Measurements from ENCODE around the gene CHMP5.

CHMP5 gene

GRCh38 chr9:33264473-33265177 is at the start of gene CHMP5, which contains the start of gene BAG1:
CHMP5 (plus strand) TSS chr9:33265049; CDS start chr9:33265079, 30 bp downstream.
BAG1 (minus strand) TSS chr9:33264708.
- DNase-seq, result peak; percentile 99

GRCh38 chr9:33220681-33221567 is 43.9 kb upstream of the CHMP5 start:
- DNase-seq, result no peak

- DNase-seq, result no peak
These were observed 43.3 kb upstream of the CHMP5 start for GRCh38 chr9:33221568-33221884.

GRCh38 chr9:33222031-33222430 is 42.8 kb upstream of the CHMP5 start:
- no peak for DNase-seq

GRCh38 chr9:33223696-33224095 is 41.2 kb upstream of the CHMP5 start:
- DNase-seq, result no peak

- peak; percentile 52 for DNase-seq
These were observed 39.3 kb upstream of the CHMP5 start for GRCh38 chr9:33225319-33226147.

DNA sequence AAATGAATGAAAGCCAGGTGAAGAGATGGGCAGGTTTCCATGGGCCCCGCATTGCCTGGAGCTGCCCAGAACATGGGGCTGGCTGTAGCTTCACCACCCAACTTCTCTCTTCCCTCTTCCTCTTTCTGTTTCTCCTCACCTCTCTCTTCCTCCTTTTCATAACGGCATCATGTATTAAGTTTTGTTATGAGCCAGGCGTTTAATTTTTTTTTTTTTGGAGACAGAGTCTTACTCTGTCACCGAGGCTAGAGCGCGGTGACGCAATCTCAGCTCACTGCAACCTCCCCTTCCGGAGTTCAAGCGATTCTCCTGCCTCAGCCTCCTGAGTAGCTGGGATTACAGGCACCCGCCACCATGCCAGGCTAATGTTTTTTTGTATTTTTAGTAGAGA is 37.8 kb upstream of the CHMP5 start:
- DNase-seq, result peak; percentile 67

DNA sequence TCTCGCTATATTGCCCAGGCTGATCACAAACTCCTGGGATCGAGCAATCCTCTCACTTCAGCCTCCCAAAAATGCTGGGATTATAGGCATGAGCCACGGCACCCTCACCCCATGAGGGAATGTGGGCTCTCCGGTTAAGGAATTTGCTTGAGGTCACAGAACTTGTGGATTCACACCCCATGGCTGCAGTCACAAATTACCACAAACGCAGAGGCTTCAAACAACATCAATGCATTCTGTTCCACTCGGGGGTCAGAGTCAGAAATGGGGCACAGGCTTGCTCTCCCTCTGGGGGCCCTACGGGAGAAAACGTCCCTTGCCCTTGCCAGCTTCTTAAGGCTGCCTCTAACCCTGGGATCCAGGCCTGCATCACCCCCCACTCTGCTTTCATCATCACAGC is 37.1 kb upstream of the CHMP5 start:
- DNase-seq, result no peak

DNA sequence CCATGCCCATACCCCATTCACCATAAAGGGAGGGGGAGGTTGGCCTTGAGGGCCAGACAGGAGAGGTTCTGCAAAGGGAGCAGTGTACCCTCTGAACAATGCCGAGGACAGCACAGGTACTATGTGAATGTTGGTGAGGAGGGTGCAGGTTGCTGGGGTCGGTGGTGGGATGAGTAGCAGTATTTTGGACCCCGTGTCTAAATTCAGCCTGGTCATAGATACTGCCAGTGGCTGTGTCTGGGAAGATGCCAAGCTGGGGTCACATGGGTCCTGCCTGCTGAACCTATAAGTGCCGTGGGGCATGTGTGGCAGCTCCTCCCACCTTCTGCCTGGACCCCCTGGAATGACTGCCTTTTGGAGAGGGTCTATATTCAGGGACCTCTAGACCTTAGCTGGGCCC is 36.2 kb upstream of the CHMP5 start:
- no peak for DNase-seq

GRCh38 chr9:33229359-33230114 is 35.3 kb upstream of the CHMP5 start:
- DNase-seq, result no peak

DNA sequence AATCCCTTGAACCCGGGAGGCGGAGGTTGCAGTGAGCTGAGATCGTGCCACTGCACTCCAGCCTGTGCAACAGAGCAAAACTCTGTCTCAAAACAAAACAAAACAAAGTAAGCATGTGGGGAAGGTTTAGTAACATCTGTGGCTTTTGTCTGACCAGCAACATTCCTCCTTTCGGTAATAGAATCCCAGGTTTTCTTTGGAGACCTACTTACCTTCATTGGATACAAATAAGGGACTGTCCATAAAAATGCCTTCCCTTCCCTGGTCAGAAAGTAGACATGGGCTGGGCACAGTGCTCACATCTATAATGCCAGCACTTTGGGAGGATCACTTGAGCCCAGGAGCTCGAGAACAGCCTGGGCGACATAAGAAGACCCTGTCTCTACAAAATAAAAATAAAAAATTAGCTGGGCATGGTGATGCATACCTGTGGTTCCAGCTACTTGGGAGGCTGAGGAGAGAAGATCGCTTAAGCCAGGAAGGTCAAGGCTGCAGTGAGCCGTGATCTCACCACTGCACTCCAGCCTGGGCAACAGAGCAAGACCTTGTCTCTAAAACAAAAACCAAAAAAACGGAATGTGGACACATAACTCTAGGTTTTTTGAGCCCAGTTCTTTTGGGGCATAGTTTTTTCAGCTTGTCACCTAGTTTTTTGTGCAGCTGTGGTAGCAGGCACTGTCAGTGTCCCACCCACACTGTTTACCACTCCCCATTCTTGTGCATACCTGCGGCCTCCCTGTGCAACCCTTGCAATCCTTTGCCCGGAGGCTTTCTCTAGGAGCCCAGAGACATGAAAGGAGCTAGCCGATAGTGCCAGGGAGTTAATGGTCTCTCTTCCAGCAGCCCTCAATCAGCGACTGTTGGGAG is 33.9 kb upstream of the CHMP5 start:
- DNase-seq, result no peak

GRCh38 chr9:33231623-33231942 is 33.3 kb upstream of the CHMP5 start:
- no peak for DNase-seq

DNA sequence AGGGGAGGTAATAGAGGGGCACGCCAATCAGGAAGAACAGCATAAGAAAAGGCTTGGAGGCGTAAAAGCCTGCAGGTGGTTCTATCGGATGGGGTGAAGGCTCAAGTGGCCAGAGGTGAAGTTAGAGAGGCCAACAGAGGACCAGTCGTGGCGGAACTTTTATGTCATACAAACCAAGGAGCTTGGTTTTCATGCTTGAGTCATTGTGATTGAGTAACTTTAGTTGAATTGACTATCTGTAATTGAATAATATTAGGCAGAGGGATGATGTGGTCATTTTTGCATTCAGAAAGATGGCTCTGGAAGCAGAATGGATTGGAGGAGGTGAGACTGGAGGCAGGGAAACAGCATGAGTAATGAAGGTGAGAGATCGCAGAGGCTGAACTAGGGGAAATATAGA is 32.0 kb upstream of the CHMP5 start:
- no peak for DNase-seq

GRCh38 chr9:33233626-33234342 is 31.1 kb upstream of the CHMP5 start:
- no peak for DNase-seq

- no peak for DNase-seq
These were observed 30.1 kb upstream of the CHMP5 start for GRCh38 chr9:33234511-33235467.

- DNase-seq, result no peak
These were observed 28.3 kb upstream of the CHMP5 start for GRCh38 chr9:33236571-33236970.

DNA sequence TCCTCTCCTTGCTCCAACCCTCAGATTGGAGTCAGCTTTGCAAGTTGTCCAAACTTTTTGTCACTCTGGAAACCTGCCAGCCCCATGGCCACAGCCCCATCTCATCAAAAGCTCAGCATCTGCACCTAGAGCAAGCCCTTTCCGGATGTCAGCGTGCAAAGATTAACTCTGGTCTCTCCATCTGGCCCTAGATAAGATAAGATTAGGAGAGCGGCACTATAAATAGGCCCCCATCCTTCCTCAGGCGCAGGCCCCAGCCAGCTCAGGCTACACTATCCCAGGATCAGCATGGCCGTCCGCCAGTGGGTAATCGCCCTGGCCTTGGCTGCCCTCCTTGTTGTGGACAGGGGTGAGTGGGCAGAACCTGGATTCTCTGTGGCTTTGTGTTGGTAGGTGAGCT is 24.9 kb upstream of the CHMP5 start, which contains the start of gene SPINK4:
TSS of gene SPINK4 (plus strand) at position 247 of the 400 bp plus-strand sequence. CDS start at position 289, 42 bp downstream.
- no peak for DNase-seq

- DNase-seq, result no peak
These were observed 23.6 kb upstream of the CHMP5 start for GRCh38 chr9:33241298-33241697.

DNA sequence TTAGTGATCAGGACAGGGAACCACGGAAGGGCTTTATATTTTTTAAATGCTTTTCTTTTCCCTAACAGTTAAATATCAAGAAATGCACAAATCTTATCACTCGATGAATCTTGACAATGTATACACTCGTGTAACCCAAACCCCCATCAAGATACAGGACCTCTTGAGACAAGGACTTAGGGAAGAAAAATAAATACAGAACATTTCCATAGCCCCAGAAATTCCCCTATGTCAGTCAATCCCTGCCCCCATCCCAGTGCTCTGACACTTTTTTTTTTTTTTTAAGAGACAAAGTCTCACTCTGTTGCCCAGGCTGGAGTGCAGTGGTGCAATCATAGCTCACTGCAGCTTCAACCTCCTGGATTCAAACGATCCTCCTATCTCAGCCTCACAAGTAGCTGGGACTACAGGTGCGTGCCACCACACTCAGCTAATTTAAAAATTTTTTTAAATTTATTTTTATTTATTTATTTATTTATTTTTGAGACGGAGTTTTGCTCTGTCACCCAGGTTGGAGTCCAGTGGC is 22.2 kb upstream of the CHMP5 start:
- no peak for DNase-seq
